Measurements from ENCODE around the gene GTF2F1.
A peak's percentile ranks its signal among the peaks of the same experiment; 100 is the strongest.
"Not testable (repeated sequence)": the region's sequence is repeated elsewhere in the genome, so short reads cannot be mapped to it uniquely, and the experiment has no call there.

The GTF2F1 gene

DNA sequence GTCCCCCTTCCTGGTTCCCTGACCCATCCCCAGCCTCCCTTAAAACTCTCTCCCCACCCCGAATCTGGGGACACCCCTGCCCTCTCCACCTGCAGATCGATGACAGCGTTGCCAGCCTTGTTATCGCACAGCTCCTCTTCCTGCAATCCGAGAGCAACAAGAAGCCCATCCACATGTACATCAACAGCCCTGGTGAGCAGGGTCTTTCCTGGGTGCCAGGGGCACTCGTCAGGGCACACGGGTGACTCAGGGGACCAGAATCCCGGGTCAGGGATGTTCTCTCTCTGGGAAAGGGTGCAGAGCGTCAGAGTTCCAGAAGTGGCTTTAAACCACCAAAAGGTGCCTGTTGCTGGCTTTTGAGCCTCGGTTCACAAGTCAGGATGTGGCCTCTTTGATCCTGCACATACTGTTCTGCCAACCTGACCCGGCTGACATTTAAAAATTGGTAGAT is 30.6 kb downstream of the GTF2F1 start:
- no peaks in the 10 kb centered on the region for H3K9me3 ChIP-seq (ENCODE audit: low read length)
- peak overlapping the region; percentile 27 for H3K27ac ChIP-seq (ENCODE audit: low read depth, low read length, poor library complexity, severe bottlenecking)
- no peaks in the 10 kb centered on the region for H4K20me1 ChIP-seq (ENCODE audit: insufficient read depth, low read length)
- H3K9me2 ChIP-seq (ENCODE audit: low read depth, low read length): no peaks in the 10 kb centered on the region
- no peak for TF ChIP-seq EZH2 (IDR thresholded peaks at IDR 0.05; ENCODE audit: borderline replicate concordance, low read length)
- TF ChIP-seq, protein P1, sequence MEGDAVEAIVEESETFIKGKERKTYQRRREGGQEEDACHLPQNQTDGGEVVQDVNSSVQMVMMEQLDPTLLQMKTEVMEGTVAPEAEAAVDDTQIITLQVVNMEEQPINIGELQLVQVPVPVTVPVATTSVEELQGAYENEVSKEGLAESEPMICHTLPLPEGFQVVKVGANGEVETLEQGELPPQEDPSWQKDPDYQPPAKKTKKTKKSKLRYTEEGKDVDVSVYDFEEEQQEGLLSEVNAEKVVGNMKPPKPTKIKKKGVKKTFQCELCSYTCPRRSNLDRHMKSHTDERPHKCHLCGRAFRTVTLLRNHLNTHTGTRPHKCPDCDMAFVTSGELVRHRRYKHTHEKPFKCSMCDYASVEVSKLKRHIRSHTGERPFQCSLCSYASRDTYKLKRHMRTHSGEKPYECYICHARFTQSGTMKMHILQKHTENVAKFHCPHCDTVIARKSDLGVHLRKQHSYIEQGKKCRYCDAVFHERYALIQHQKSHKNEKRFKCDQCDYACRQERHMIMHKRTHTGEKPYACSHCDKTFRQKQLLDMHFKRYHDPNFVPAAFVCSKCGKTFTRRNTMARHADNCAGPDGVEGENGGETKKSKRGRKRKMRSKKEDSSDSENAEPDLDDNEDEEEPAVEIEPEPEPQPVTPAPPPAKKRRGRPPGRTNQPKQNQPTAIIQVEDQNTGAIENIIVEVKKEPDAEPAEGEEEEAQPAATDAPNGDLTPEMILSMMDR (IDR thresholded peaks at IDR 0.05; ENCODE audit: low read length): no peak
- no peaks in the 10 kb centered on the region for H3K79me2 ChIP-seq (ENCODE audit: insufficient read depth, low read length)
- peaks cover 30% of the 10 kb centered on the region for H3K36me3 ChIP-seq (ENCODE audit: insufficient read depth, low read length)
- H3K4me1 ChIP-seq (ENCODE audit: insufficient read depth, low read length, severe bottlenecking): peaks cover 14% of the 10 kb centered on the region
- no peaks in the 10 kb centered on the region for H3F3A ChIP-seq (ENCODE audit: insufficient read depth, low read length)
- peak overlapping the region; percentile 82 for H3K4me3 ChIP-seq (ENCODE audit: low read depth, low read length, poor library complexity, severe bottlenecking)
- H2AFZ ChIP-seq (ENCODE audit: low read length): no peak overlapping the region
- peak overlapping the region; percentile 80 for H3K4me2 ChIP-seq (ENCODE audit: low read length)
- no peaks in the 10 kb centered on the region for H3K27me3 ChIP-seq (ENCODE audit: insufficient read depth, low read length)
- H3K9ac ChIP-seq (ENCODE audit: low read length): peak overlapping the region; percentile 89

DNA sequence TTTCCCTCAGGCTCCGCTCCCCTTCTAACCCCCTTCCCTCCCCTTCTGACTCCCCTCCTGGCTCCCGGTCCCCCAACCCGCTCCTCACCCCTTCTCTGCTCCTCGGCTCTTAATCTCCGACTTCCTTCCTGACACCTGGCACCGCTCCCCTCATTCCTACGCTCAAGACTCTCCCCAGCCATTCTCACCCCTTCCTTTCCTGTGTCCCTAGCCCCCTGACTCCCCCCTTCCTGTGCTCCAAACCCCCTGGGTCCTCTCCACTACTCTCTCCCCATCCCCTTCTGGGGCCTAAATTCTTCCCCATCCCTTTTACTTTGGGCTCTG is 31.0 kb downstream of the GTF2F1 start:
- Histone ChIP-seq H2AFZ (ENCODE audit: low read length) (no peak overlapping the region), H3K9me3 (ENCODE audit: low read length) (no peaks in the 10 kb centered on the region), H4K20me1 (ENCODE audit: insufficient read depth, low read length) (no peaks in the 10 kb centered on the region), H3K36me3 (ENCODE audit: insufficient read depth, low read length) (peaks cover 26% of the 10 kb centered on the region), H3F3A (ENCODE audit: insufficient read depth, low read length) (no peaks in the 10 kb centered on the region), H3K4me2 (ENCODE audit: low read length) (peak overlapping the region; percentile 80), H3K79me2 (ENCODE audit: insufficient read depth, low read length) (no peaks in the 10 kb centered on the region), H3K27ac (ENCODE audit: low read depth, low read length, poor library complexity, severe bottlenecking) (peak overlapping the region; percentile 27), H3K4me1 (ENCODE audit: insufficient read depth, low read length, severe bottlenecking) (peaks cover 14% of the 10 kb centered on the region), H3K4me3 (ENCODE audit: low read depth, low read length, poor library complexity, severe bottlenecking) (peak overlapping the region; percentile 82), H3K27me3 (ENCODE audit: insufficient read depth, low read length) (no peaks in the 10 kb centered on the region), H3K9me2 (ENCODE audit: low read depth, low read length) (no peaks in the 10 kb centered on the region), H3K9ac (ENCODE audit: low read length) (peak overlapping the region; percentile 89)
- TF ChIP-seq, protein P1 (IDR thresholded peaks at IDR 0.05; ENCODE audit: low read length): no peak
- no peak for TF ChIP-seq EZH2 (IDR thresholded peaks at IDR 0.05; ENCODE audit: borderline replicate concordance, low read length)

DNA sequence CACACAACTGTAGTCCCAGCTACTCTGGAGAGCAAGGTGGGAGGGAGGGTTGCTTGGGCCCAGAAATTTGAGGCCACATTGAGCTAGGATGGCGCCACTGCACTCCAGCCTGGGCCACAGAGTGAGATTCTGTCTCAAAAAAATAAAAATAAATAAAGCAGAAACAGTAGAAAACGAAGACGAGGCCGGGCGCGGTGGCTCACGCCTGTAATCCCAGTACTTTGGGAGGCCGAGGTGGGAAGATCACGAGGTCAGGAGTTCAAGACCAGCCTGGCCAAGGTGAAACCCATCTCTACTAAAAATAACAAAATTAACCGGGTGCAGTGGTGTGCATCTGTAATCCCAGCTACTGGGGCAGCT is 32.1 kb downstream of the GTF2F1 start:
- H3K27ac ChIP-seq (ENCODE audit: low read depth, low read length, poor library complexity, severe bottlenecking); H3K9me3 ChIP-seq (ENCODE audit: low read length); H4K20me1 ChIP-seq (ENCODE audit: insufficient read depth, low read length); H2AFZ ChIP-seq (ENCODE audit: low read length); H3K9ac ChIP-seq (ENCODE audit: low read length); H3K27me3 ChIP-seq (ENCODE audit: insufficient read depth, low read length); H3K79me2 ChIP-seq (ENCODE audit: insufficient read depth, low read length); H3K9me2 ChIP-seq (ENCODE audit: low read depth, low read length); H3F3A ChIP-seq (ENCODE audit: insufficient read depth, low read length): not testable (repeated sequence)
- H3K4me1 ChIP-seq (ENCODE audit: insufficient read depth, low read length, severe bottlenecking): peaks cover 14% of the 10 kb centered on the region
- peaks cover 16% of the 10 kb centered on the region for H3K36me3 ChIP-seq (ENCODE audit: insufficient read depth, low read length)
- H3K4me2 ChIP-seq (ENCODE audit: low read length): peak overlapping the region; percentile 80
- peak overlapping the region; percentile 82 for H3K4me3 ChIP-seq (ENCODE audit: low read depth, low read length, poor library complexity, severe bottlenecking)

- not testable (repeated sequence) for H3K4me3 ChIP-seq (ENCODE audit: low read depth, low read length, poor library complexity, severe bottlenecking); H3K27me3 ChIP-seq (ENCODE audit: insufficient read depth, low read length); H2AFZ ChIP-seq (ENCODE audit: low read length); H3K4me2 ChIP-seq (ENCODE audit: low read length); H3K9me2 ChIP-seq (ENCODE audit: low read depth, low read length); H3K79me2 ChIP-seq (ENCODE audit: insufficient read depth, low read length); H3F3A ChIP-seq (ENCODE audit: insufficient read depth, low read length); H3K27ac ChIP-seq (ENCODE audit: low read depth, low read length, poor library complexity, severe bottlenecking); H3K9me3 ChIP-seq (ENCODE audit: low read length); H3K9ac ChIP-seq (ENCODE audit: low read length); H4K20me1 ChIP-seq (ENCODE audit: insufficient read depth, low read length)
- Histone ChIP-seq H3K36me3 (ENCODE audit: insufficient read depth, low read length) (peaks cover 12% of the 10 kb centered on the region), H3K4me1 (ENCODE audit: insufficient read depth, low read length, severe bottlenecking) (peaks cover 14% of the 10 kb centered on the region)
Measured at GRCh38 chr19:6360445-6360844, 32.5 kb downstream of the GTF2F1 start.

Measured in OCI-LY1 (cell line).